Right lobe of liver (tissue), 6 donors: ENCODE data around the gene RALGPS1. TPM values are rescaled to one million over a fixed set of nuclear protein-coding genes. Genes with fewer than 3 reads are reported as not detected.

Experiments used
- ATAC-seq, 4 donors: fragments of 200-7000 bp; cut with Tn5 transposase; one replicate each; pipeline ENCODE4 v1.9.1; 2020; ENCODE audit warnings: mild to moderate bottlenecking in 4 of 4, moderate library complexity in 4 of 4
- DNase-seq, 3 donors: peaks; one replicate each; pipeline ENCODE4 v3.0.0-alpha.2; 2020
- H3K27ac ChIP-seq, 3 donors: fragments of 200-600 bp; one replicate each; pipeline ENCODE4 v1.8.0; 2022
- H3K27me3 ChIP-seq, 2 donors: fragments of 200-600 bp; one replicate each; pipeline ENCODE4 v1.8.0; 2022
- H3K36me3 ChIP-seq, 4 donors: fragments of 200-600 bp; sonication (generic) in 1 of 4; one replicate each; pipeline versions ENCODE4 v1.5.1 to v1.8.0; 2017 to 2022; ENCODE audit warnings: control low read depth in 1 of 4
- H3K4me1 ChIP-seq, 4 donors: fragments of 200-600 bp; sonication (generic) in 1 of 4; one replicate each; pipeline versions ENCODE4 v1.5.1 to v1.8.0; 2017 to 2022; ENCODE audit warnings: control low read depth in 1 of 4
- H3K4me3 ChIP-seq, 3 donors: fragments of 200-600 bp; one replicate each; pipeline ENCODE4 v1.8.0; 2022
- H3K9me3 ChIP-seq, 4 donors: fragments of 200-600 bp; sonication (generic) in 1 of 4; one replicate each; pipeline versions ENCODE4 v1.5.1 to v1.8.0; 2017 to 2022; ENCODE audit warnings: control low read depth in 1 of 4
- POLR2A ChIP-seq: fragments of 450-650 bp; IDR thresholded peaks from one replicate; pipeline ENCODE4 v1.6.1; 2017; ENCODE audit warnings: antibody characterized with exemption, mild to moderate bottlenecking
- WGBS: methylation state at CpG from one replicate; pipeline ENCODE4 v1.1.6; 2018; ENCODE audit warnings: low coverage, low lambda C conversion rate; ENCODE audit not compliant: insufficient coverage; ENCODE audit errors: missing lambda C conversion rate; 5-methylcytosine and 5-hydroxymethylcytosine counted together
- intact Hi-C, 2 donors: fragments of 100-400 bp; cut with DNase I; formaldehyde crosslinking; loops; one replicate each; pipeline versions ENCODE4 v1.11.2 to v1.14.1; 2022
- total RNA-seq, 6 experiments: library from RNA; depleted of rRNA in 2 of 6; stranded (reverse); fragments of >200 nt in 2 of 6; fragmentation: NEBNext Ultra II Directional in 3 of 6; extraction: Animal tissue kit (Norgen Biotek cat#: 25700) in 3 of 6; gene quantifications; one replicate each; pipeline versions ENCODE4 v1.1.0 to v1.2.4, GENCODE V29; 2016 to 2023
- TF ChIP-seq, protein P1 (sequence below), 4 donors: fragments of 200-600 bp in 3 of 4; fragments of 450-650 bp in 1 of 4; IDR thresholded peaks; one replicate each; pipeline versions ENCODE4 v1.5.1 to v1.8.0; 2016 to 2022; ENCODE audit warnings: antibody characterized with exemption in 4 of 4, mild to moderate bottlenecking in 2 of 4
- donor health status: DM: no; HTN: yes; CAD: no.
- donor health status: DM: no; HTN: no; CAD: no.
- donor health status: DM: no; HTN: no; CAD: no.
- donor health status: DM: no; HTN: yes; CAD: no.
- donor health status: DM: no; HTN: yes; CAD: no.

The RALGPS1 gene
- total RNA-seq, 6 experiments from 2014 or later: 1.2 to 3.8 (median 2.4) TPM

DNA sequence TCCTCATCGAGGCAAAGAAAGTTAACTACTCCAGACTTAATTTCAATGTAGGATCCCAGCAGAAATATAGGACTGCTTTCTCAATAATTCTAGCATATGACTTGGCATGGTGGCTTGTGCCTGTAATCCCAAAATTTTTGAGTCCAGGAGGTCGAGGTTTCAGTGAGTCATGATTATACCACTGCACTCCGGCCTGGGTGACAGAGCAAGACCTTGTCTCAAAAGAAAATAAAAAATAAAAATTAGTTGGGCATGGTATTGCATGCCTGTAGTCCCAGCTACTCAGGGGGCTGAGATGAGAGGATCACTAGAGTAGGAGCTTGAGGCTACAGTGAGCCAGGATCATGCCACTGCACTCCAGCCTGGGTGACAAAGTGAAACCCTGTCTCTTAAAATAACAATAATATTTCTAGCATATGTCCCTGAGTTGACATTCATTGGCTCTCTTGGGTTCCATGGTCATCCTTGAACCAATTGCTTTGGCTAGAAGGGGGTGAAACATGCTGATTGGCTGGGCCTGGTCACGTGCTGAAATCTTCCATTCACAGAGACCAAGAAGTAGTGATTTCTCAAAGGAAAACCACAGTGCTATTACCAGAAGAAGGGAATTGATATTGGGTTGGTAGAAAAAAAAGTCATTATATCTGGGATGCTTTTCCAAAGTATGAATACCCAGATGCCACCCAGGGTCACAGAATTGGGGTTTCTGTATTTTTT lies 318.4 kb downstream of the RALGPS1 start:
- ATAC-seq (no peak), DNase-seq (no peak)
- 86% methylated on average over 4 of the region's 4 CpGs for WGBS
- intact Hi-C loops: no loop called here
- Histone ChIP-seq H3K27ac (no peak overlapping the region), H3K4me1 (no peaks in the 10 kb centered on the region), H3K27me3 (no peaks in the 10 kb centered on the region), H3K9me3 (no peaks in the 10 kb centered on the region), H3K4me3 (no peak overlapping the region), H3K36me3 (no peaks in the 10 kb centered on the region)
- no peak for TF ChIP-seq POLR2A

- DNase-seq (no peak), ATAC-seq (no peak)
- H3K27ac ChIP-seq: no peak overlapping the region
- no peaks in the 10 kb centered on the region for H3K4me1 ChIP-seq
- no peaks in the 10 kb centered on the region for H3K27me3 ChIP-seq
- 91% methylated on average over 4 of the region's 4 CpGs for WGBS
- TF ChIP-seq, protein P1, sequence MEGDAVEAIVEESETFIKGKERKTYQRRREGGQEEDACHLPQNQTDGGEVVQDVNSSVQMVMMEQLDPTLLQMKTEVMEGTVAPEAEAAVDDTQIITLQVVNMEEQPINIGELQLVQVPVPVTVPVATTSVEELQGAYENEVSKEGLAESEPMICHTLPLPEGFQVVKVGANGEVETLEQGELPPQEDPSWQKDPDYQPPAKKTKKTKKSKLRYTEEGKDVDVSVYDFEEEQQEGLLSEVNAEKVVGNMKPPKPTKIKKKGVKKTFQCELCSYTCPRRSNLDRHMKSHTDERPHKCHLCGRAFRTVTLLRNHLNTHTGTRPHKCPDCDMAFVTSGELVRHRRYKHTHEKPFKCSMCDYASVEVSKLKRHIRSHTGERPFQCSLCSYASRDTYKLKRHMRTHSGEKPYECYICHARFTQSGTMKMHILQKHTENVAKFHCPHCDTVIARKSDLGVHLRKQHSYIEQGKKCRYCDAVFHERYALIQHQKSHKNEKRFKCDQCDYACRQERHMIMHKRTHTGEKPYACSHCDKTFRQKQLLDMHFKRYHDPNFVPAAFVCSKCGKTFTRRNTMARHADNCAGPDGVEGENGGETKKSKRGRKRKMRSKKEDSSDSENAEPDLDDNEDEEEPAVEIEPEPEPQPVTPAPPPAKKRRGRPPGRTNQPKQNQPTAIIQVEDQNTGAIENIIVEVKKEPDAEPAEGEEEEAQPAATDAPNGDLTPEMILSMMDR (IDR thresholded peaks at IDR 0.05): no peak
- no peak for TF ChIP-seq POLR2A
- no peaks in the 10 kb centered on the region for H3K36me3 ChIP-seq
- H3K9me3 ChIP-seq: no peaks in the 10 kb centered on the region
- no peak overlapping the region for H3K4me3 ChIP-seq
- intact Hi-C loops: no loop called here
These were observed 319.0 kb downstream of the RALGPS1 start for GRCh38 chr9:127233550-127233949.

GRCh38 chr9:127233989-127234388 lies 319.4 kb downstream of the RALGPS1 start:
- H3K9me3 ChIP-seq: no peaks in the 10 kb centered on the region
- H3K4me3 ChIP-seq: no peak overlapping the region
- H3K27ac ChIP-seq: no peak overlapping the region
- H3K27me3 ChIP-seq: no peaks in the 10 kb centered on the region
- ATAC-seq: no peak
- 92% methylated on average over 1 of the region's 1 CpG for WGBS
- H3K4me1 ChIP-seq: no peaks in the 10 kb centered on the region
- TF ChIP-seq, protein P1 (IDR thresholded peaks at IDR 0.05): no peak
- no peak for TF ChIP-seq POLR2A
- DNase-seq: no peak
- intact Hi-C loops: no loop called here
- H3K36me3 ChIP-seq: no peaks in the 10 kb centered on the region

DNA sequence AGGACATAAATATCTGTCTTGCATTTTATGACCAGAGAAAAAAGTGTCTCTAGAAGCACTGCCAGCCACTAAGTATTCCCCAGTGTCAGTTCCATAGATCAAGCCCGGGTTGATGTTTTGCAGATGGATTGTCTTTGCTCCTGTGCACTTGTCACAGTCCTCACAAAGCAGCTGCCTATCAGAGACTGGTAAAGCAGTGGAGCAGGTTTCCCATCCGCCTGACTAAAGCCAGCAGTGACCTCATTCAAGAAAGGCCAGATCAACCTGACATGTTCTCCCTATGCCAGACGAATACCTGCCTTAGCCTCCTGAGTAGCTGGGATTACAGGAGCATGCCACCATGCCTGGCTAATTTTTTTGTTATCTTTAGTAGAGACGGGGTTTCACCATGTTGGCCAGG lies 323.2 kb downstream of the RALGPS1 start:
- Histone ChIP-seq H3K36me3 (no peaks in the 10 kb centered on the region), H3K4me3 (no peak overlapping the region), H3K9me3 (no peaks in the 10 kb centered on the region), H3K4me1 (no peaks in the 10 kb centered on the region), H3K27me3 (no peaks in the 10 kb centered on the region), H3K27ac (no peak overlapping the region)
- no peak for ATAC-seq
- no peak for DNase-seq
- no peak for TF ChIP-seq POLR2A
- 76% methylated on average over 2 of the region's 4 CpGs for WGBS
- intact Hi-C loops: no loop called here

DNA sequence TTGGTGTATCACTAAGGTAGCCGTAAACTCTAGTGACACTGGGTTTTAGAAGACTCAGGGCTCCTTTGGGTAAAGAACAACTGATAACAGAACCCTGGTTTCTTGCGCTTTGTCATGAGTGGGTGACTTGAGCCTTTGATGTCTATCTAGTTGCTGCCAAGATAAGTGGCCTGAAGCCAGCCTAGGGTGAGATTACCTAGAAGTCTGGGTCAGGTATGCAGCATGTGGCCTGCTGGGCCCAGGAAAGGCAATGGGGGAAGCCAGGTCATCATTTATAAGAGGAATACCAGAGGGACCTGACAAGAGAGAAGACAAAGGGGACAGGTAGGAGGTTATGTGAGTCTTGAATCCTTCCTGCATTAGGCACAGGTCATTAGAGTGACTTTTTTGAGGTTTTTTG lies 326.8 kb downstream of the RALGPS1 start:
- 91% methylated on average over 2 of the region's 2 CpGs for WGBS
- Histone ChIP-seq H3K27ac (no peak overlapping the region), H3K36me3 (no peaks in the 10 kb centered on the region), H3K4me1 (peaks cover 0 to 7% (median 0%) of the 10 kb centered on the region in 4 donors), H3K27me3 (no peaks in the 10 kb centered on the region), H3K4me3 (no peak overlapping the region), H3K9me3 (no peaks in the 10 kb centered on the region)
- intact Hi-C loops: no loop called here
- no peak for DNase-seq
- ATAC-seq: no peak
- no peak for TF ChIP-seq POLR2A
- TF ChIP-seq, protein P1 (IDR thresholded peaks at IDR 0.05): no peak
